Dendritic cell treated with granulocyte-macrophage colony-stimulating factor and Interleukin-4, amounts not matched to agents 40 ng/mL and 50 ng/mL, for 4 days (primary cell): Measurements from ENCODE around the gene GDF15.

ENCODE experiments used
- H3K27ac Mint-ChIP-seq: one replicate; pipeline ENCODE4 v1.8.0; 2022; ENCODE audit warnings: mild to moderate bottlenecking, mixed read lengths
- H3K27me3 Mint-ChIP-seq: one replicate; pipeline ENCODE4 v1.8.0; 2022; ENCODE audit warnings: mild to moderate bottlenecking, mixed read lengths
- H3K36me3 Mint-ChIP-seq: one replicate; pipeline ENCODE4 v1.8.0; 2022; ENCODE audit warnings: low read depth, mixed read lengths
- H3K4me1 Mint-ChIP-seq: one replicate; pipeline ENCODE4 v1.8.0; 2022; ENCODE audit warnings: low read depth, mixed read lengths
- H3K4me3 Mint-ChIP-seq: one replicate; pipeline ENCODE4 v1.8.0; 2022; ENCODE audit warnings: mild to moderate bottlenecking, moderate library complexity, mixed read lengths
- H3K9me3 Mint-ChIP-seq: one replicate; pipeline ENCODE4 v1.8.0; 2022; ENCODE audit warnings: mixed read lengths
- intact Hi-C: fragments of 100-400 bp; cut with micrococcal nuclease; formaldehyde crosslinking; loops from one replicate; pipeline ENCODE4 v1.15.0; 2022

The GDF15 gene

DNA sequence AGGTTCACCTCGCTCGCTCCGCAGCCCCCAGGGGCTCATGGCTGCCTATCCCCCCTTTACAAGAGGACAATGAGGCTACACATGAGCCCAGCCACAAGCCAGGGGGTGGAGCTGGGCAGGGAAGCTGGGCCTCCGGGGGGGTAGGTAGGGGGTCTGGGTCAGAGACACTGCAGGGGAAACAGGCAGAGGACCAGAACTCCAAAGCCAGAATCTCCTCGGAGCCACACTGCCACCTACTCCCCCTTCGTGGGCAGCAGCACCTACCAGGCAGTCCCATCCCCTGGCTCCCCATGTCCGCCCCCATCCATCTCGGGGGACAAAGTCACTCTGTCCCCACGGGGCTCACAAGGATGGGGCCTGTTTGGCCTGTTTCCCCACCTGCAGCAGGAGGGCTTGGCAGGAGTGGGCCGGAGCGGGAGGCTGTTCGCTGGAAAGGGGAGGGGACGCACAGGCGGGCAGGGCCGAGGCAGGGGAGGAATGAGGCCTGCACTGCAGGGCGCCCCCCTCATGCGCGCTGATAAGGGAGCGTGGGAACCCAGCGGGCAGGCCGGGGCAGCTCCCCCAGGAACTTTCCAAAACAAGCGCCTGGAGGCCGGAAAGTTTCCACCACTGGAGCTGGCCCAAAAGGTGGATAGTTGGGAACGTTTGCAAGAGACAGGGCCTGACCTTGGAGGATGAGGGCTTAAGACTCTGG is 52.5 kb downstream of the GDF15 start:
- Mint-ChIP-seq H3K4me1 (peaks cover 74% of the 10 kb centered on the region), H3K27me3 (peaks cover 49% of the 10 kb centered on the region), H3K9me3 (peaks cover 8% of the 10 kb centered on the region), H3K27ac (peak overlapping the region; percentile 8), H3K36me3 (peaks cover 62% of the 10 kb centered on the region), H3K4me3 (peak overlapping the region; percentile 70)
- intact Hi-C loops, result no loop called here
